MCF 10A (cell line): ENCODE measurements around the gene CCL16. TPM values are rescaled to one million over a fixed set of nuclear protein-coding genes. Genes with fewer than 3 reads are reported as not detected.
"Not testable (repeated sequence)": the region's sequence is repeated elsewhere in the genome, so short reads cannot be mapped to it uniquely, and the experiment has no call there.

Source experiments
- BruUV-seq: library from RNA; stranded (reverse); fragments of 400-500 nt; replicated peaks from 2 replicates; lab custom pipeline; 2021; lab: Mats Ljungman, UMichigan
- CTCF ChIA-PET: fragments of 300-600 bp; sonication (Branson Sonifier 250); formaldehyde crosslinking; extraction: SDS; loops from one replicate; lab custom pipeline; 2021; ENCODE audit warnings: antibody characterized with exemption, inconsistent platforms; lab: Yijun Ruan, JAX
- POLR2A ChIA-PET: fragments of 300-600, 350-650 bp; sonication (Branson Sonifier 250); formaldehyde crosslinking; extraction: SDS; loops from one replicate; lab custom pipeline; 2020; ENCODE audit warnings: antibody characterized with exemption, inconsistent platforms; lab: Yijun Ruan, JAX
- DNase-seq: peaks from one replicate; pipeline ENCODE4 v3.0.0-alpha.2; 2018; ENCODE audit not compliant: unreplicated experiment
- H3K27ac Mint-ChIP-seq: one replicate; pipeline ENCODE4 v1.8.0; 2022; ENCODE audit warnings: mild to moderate bottlenecking, low read depth, mixed read lengths; ENCODE audit not compliant: unreplicated experiment
- H3K27me3 Mint-ChIP-seq: one replicate; pipeline ENCODE4 v1.8.0; 2022; ENCODE audit warnings: mixed read lengths; ENCODE audit not compliant: insufficient read depth, unreplicated experiment
- H3K36me3 Mint-ChIP-seq: one replicate; pipeline ENCODE4 v1.8.0; 2022; ENCODE audit warnings: mild to moderate bottlenecking, moderate library complexity, mixed read lengths; ENCODE audit not compliant: insufficient read depth, unreplicated experiment
- H3K4me1 Mint-ChIP-seq: one replicate; pipeline ENCODE4 v1.8.0; 2022; ENCODE audit warnings: mixed read lengths; ENCODE audit not compliant: insufficient read depth, unreplicated experiment
- H3K4me3 Mint-ChIP-seq: one replicate; pipeline ENCODE4 v1.8.0; 2022; ENCODE audit warnings: mild to moderate bottlenecking, moderate library complexity, mixed read lengths; ENCODE audit not compliant: unreplicated experiment
- H3K9me3 Mint-ChIP-seq: one replicate; pipeline ENCODE4 v1.8.0; 2022; ENCODE audit warnings: mixed read lengths; ENCODE audit not compliant: unreplicated experiment
- CTCF ChIP-seq: fragments of 200-600 bp; IDR thresholded peaks from one replicate; pipeline ENCODE4 v1.8.0; 2022; ENCODE audit warnings: antibody characterized with exemption, mild to moderate bottlenecking; ENCODE audit not compliant: unreplicated experiment
- intact Hi-C: fragments of 100-400 bp; cut with micrococcal nuclease; formaldehyde crosslinking; loops from 2 replicates; pipeline ENCODE4 v1.14.1; 2022
- total RNA-seq: library from RNA; stranded (reverse); gene quantifications from 2 replicates; pipeline ENCODE4 v1.2.3, GENCODE V29; 2022

CCL16 gene
- total RNA-seq, 1 experiment from 2014 or later = not detected

DNA sequence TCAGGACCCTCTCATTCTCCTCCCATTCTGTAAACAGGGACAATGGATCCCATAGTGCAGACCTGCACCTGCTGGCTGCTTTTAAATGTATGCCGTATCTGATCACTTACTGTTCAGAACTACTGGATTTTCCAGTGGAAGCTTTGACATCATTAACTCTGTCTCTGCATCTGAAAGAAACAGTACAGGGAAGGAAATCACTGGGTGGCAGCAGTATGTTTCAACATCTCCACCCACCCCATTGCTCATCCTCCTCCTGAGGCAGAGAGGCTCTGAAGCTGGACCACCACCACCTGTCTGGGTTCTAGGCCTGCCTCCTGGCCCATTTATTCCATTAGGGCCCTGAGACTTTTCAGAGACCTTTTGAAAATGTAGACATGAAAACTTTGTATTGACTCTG is 17.5 kb upstream of the CCL16 start:
- TF ChIP-seq CTCF = no peak
- H3K4me1 Mint-ChIP-seq = no peaks in the 10 kb centered on the region
- no peak overlapping the region for H3K4me3 Mint-ChIP-seq
- ChIA-PET POLR2A (no interaction called here), CTCF (interaction anchor here (1.0 kb wide), 1 partner anchor 150 kb away, joined by 3 read pairs; no protein-coding TSS in a partner anchor)
- H3K9me3 Mint-ChIP-seq = no peaks in the 10 kb centered on the region
- no peak for DNase-seq
- peaks cover 59% of the 10 kb centered on the region for H3K27me3 Mint-ChIP-seq
- BruUV-seq = no TSS peak
- no peaks in the 10 kb centered on the region for H3K36me3 Mint-ChIP-seq
- intact Hi-C loops = no loop called here
- no peak overlapping the region for H3K27ac Mint-ChIP-seq

GRCh38 chr17:35998018-35998545 is 16.8 kb upstream of the CCL16 start:
- no peak for TF ChIP-seq CTCF
- BruUV-seq = no TSS peak
- ChIA-PET CTCF (interaction anchor here (0.8 kb wide), 1 partner anchor 77 kb away, joined by 3 read pairs; no protein-coding TSS in a partner anchor), POLR2A (no interaction called here)
- Mint-ChIP-seq H3K9me3 (no peaks in the 10 kb centered on the region), H3K36me3 (no peaks in the 10 kb centered on the region), H3K4me3 (no peak overlapping the region), H3K27ac (no peak overlapping the region), H3K4me1 (no peaks in the 10 kb centered on the region), H3K27me3 (peaks cover 59% of the 10 kb centered on the region)
- no peak for DNase-seq
- intact Hi-C loops = no loop called here

- H3K4me3 Mint-ChIP-seq, H3K4me1 Mint-ChIP-seq, POLR2A ChIA-PET, BruUV-seq, H3K36me3 Mint-ChIP-seq, H3K27ac Mint-ChIP-seq, intact Hi-C loops, DNase-seq, H3K9me3 Mint-ChIP-seq: not testable (repeated sequence)
- CTCF ChIA-PET = interaction anchor here (0.9 to 1.0 kb wide), 2 partner anchors 19 to 153 kb away, joined by 3 to 5 read pairs; no protein-coding TSS in a partner anchor
- H3K27me3 Mint-ChIP-seq = peaks cover 70% of the 10 kb centered on the region
Observed at GRCh38 chr17:35995346-35995745, 14.0 kb upstream of the CCL16 start.

DNA sequence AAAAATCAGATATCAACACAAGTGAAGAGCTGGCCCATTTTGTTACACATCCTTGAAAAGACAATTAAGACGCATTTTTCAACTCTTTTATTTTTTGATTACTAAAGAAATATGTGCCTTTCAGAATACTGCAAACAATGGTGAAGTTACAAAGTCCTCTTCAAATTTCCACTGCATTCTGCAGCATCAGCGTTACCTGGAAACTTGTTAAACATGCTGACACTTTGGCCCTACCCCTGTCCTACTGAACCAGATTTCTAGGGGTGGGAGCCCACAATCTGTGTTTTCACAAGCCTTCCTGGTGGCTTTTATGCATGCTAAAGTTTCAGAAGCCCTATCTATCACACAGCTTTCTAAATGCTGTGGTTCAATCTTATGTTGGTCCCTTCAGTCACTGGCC is 9.8 kb upstream of the CCL16 start:
- Mint-ChIP-seq H3K36me3 (no peaks in the 10 kb centered on the region), H3K9me3 (no peaks in the 10 kb centered on the region), H3K27ac (no peak overlapping the region), H3K4me3 (no peak overlapping the region), H3K27me3 (peaks cover 53% of the 10 kb centered on the region), H3K4me1 (no peaks in the 10 kb centered on the region)
- TF ChIP-seq CTCF = no peak
- CTCF ChIA-PET = interaction anchor here (0.6 to 1.0 kb wide), 3 partner anchors 15 to 128 kb away, joined by 3 to 5 read pairs (median 3); no protein-coding TSS in a partner anchor
- intact Hi-C loops = no loop called here
- DNase-seq = no peak
- POLR2A ChIA-PET = interaction anchor here (0.7 kb wide), 2 partner anchors 14 to 18 kb away, joined by 3 read pairs; no protein-coding TSS in a partner anchor
- BruUV-seq = no TSS peak
